Activated effector memory CD4-positive, alpha-beta T cell treated with anti-CD3 and anti-CD28 coated beads, Interleukin-2, amount 50 U/mL, for 16 hours (primary cell): ENCODE measurements around the gene CD40.
"Not testable (repeated sequence)": the region's sequence is repeated elsewhere in the genome, so short reads cannot be mapped to it uniquely, and the experiment has no call there.

Experiments
- DNase-seq: peaks from one replicate; pipeline ENCODE4 v3.0.0-alpha.2; 2020

CD40 gene

GRCh38 chr20:46117704-46118467, at the start of gene CD40:
Gene CD40, plus strand, starts transcription at chr20:46118314. Its CDS starts 30 bp downstream, at chr20:46118344.
- peak; percentile 89 for DNase-seq

GRCh38 chr20:46070215-46070900, 47.8 kb upstream of the CD40 start:
- no peak for DNase-seq

GRCh38 chr20:46071573-46071972, 46.5 kb upstream of the CD40 start:
- no peak for DNase-seq

GRCh38 chr20:46073024-46073423, 45.1 kb upstream of the CD40 start:
- no peak for DNase-seq

- DNase-seq, result no peak
Observed at GRCh38 chr20:46073443-46073842, 44.7 kb upstream of the CD40 start.

GRCh38 chr20:46074006-46074405, 44.1 kb upstream of the CD40 start:
- no peak for DNase-seq

- no peak for DNase-seq
Observed at GRCh38 chr20:46076806-46077205, 41.3 kb upstream of the CD40 start.

- DNase-seq, result no peak
Observed at GRCh38 chr20:46077642-46078305, 40.3 kb upstream of the CD40 start.

- no peak for DNase-seq
Observed at GRCh38 chr20:46078954-46079353, 39.2 kb upstream of the CD40 start.

GRCh38 chr20:46081074-46081473, 37.0 kb upstream of the CD40 start:
- no peak for DNase-seq

- no peak for DNase-seq
Observed at GRCh38 chr20:46083101-46083500, 35.0 kb upstream of the CD40 start.

- no peak for DNase-seq
Observed at GRCh38 chr20:46083531-46084061, 34.5 kb upstream of the CD40 start.

GRCh38 chr20:46084805-46085178, 33.3 kb upstream of the CD40 start:
- DNase-seq, result no peak

- no peak for DNase-seq
Observed at GRCh38 chr20:46085179-46085851, 32.8 kb upstream of the CD40 start.

- DNase-seq, result no peak
Observed at GRCh38 chr20:46087161-46087560, 31.0 kb upstream of the CD40 start.

- no peak for DNase-seq
Observed at GRCh38 chr20:46088409-46089166, 29.5 kb upstream of the CD40 start.

- no peak for DNase-seq
Observed at GRCh38 chr20:46089167-46089416, 29.0 kb upstream of the CD40 start.

- peak; percentile 98 for DNase-seq
Observed at GRCh38 chr20:46089417-46090388, 28.4 kb upstream of the CD40 start, which contains the start of gene NCOA5. Gene NCOA5, minus strand, starts transcription at chr20:46089962. Its CDS starts 10,538 bp downstream, at chr20:46079424.

- DNase-seq, result not testable (repeated sequence)
Observed at GRCh38 chr20:46091622-46092535, 26.2 kb upstream of the CD40 start.

- DNase-seq, result no peak
Observed at GRCh38 chr20:46093531-46093930, 24.6 kb upstream of the CD40 start.
